ENCODE measurements around the gene WWTR1. TPM values are rescaled to one million over a fixed set of nuclear protein-coding genes. Genes with fewer than 3 reads are reported as not detected.

WWTR1 gene
- total RNA-seq, 1 experiment from 2014 or later: 24.4 TPM

DNA sequence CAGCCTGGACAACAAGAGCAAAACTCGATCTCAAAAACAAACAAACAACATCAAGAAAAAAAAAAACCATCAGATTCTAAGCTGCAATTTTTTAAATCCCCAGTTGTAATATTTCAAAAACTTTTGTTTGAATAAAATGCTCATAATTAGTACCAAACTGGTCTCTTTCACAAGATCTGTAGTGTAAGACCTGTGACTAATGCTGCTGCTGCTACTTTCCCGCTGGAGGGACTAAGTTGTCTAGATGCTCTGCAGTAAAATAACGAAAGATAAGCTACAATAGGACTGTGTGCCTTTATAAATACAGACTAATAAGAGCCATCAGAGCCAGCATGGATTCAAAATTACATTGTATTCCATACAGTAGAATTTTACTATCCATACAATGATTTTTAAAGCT, 137.9 kb downstream of the WWTR1 start:
- peaks cover 0 to 20% (median 4%) of the 10 kb centered on the region in 3 experiments; a peak in 5 of 7 replicates for H3K36me3 Mint-ChIP-seq (ENCODE audit: insufficient read depth in 1 of 3, low read depth in 3 of 3)
- Histone ChIP-seq H2BK120ac (ENCODE audit: low read depth, low read length, poor library complexity, severe bottlenecking) (no peak overlapping the region), H3K9ac (ENCODE audit: extremely low read depth, insufficient read length, low read length) (no peak overlapping the region), H3K4ac (ENCODE audit: low read depth, low read length) (no peak overlapping the region), H3K27me3 (ENCODE audit: insufficient read depth, low read length) (no peaks in the 10 kb centered on the region), H4K8ac (replicated peaks; ENCODE audit: insufficient read length, low read depth, low read length) (no peak overlapping the region), H3K14ac (ENCODE audit: insufficient read depth, low read length) (no peak overlapping the region), H3K4me2 (ENCODE audit: insufficient read depth, insufficient read length, low read length) (no peak overlapping the region), H3K4me1 (ENCODE audit: insufficient read depth, low read length) (no peaks in the 10 kb centered on the region), H4K20me1 (ENCODE audit: control insufficient read depth, insufficient read depth, insufficient read length) (no peaks in the 10 kb centered on the region), H2AK5ac (ENCODE audit: insufficient read length, low read length) (no peak overlapping the region), H3K23me2 (ENCODE audit: insufficient read length, low read depth, low read length, poor library complexity, severe bottlenecking) (no peaks in the 10 kb centered on the region), H3K79me2 (ENCODE audit: insufficient read depth, low read length) (no peaks in the 10 kb centered on the region), H2BK20ac (ENCODE audit: low read depth, low read length, poor library complexity, severe bottlenecking) (no peak overlapping the region), H3K9me3 (ENCODE audit: control insufficient read depth, low read depth, low read length) (no peaks in the 10 kb centered on the region), H3T11ph (ENCODE audit: low read length) (no peak overlapping the region), H2BK5ac (ENCODE audit: insufficient read length, low read length) (no peak overlapping the region), H3K79me1 (ENCODE audit: insufficient read depth, low read depth, low read length, poor library complexity, severe bottlenecking) (no peaks in the 10 kb centered on the region), H4K5ac (ENCODE audit: insufficient read length, low read depth, low read length) (no peak overlapping the region), H3K23ac (ENCODE audit: insufficient read length, low read depth, low read length) (no peak overlapping the region), H3K18ac (ENCODE audit: insufficient read length, low read depth, low read length) (no peak overlapping the region), H2AFZ (ENCODE audit: low read length) (no peak overlapping the region), H4K91ac (ENCODE audit: insufficient read length, low read depth, low read length) (no peak overlapping the region), H3K56ac (ENCODE audit: insufficient read length, low read depth, low read length) (no peak overlapping the region), H2BK12ac (ENCODE audit: insufficient read length, low read depth, low read length) (no peak overlapping the region), H2BK15ac (ENCODE audit: low read depth, low read length) (no peak overlapping the region), H3K27ac (ENCODE audit: insufficient read length, low read depth, low read length) (no peak overlapping the region)
- no peak overlapping the region; a peak in 1 of 7 replicates for H3K27ac Mint-ChIP-seq
- TF ChIP-seq, protein P1, sequence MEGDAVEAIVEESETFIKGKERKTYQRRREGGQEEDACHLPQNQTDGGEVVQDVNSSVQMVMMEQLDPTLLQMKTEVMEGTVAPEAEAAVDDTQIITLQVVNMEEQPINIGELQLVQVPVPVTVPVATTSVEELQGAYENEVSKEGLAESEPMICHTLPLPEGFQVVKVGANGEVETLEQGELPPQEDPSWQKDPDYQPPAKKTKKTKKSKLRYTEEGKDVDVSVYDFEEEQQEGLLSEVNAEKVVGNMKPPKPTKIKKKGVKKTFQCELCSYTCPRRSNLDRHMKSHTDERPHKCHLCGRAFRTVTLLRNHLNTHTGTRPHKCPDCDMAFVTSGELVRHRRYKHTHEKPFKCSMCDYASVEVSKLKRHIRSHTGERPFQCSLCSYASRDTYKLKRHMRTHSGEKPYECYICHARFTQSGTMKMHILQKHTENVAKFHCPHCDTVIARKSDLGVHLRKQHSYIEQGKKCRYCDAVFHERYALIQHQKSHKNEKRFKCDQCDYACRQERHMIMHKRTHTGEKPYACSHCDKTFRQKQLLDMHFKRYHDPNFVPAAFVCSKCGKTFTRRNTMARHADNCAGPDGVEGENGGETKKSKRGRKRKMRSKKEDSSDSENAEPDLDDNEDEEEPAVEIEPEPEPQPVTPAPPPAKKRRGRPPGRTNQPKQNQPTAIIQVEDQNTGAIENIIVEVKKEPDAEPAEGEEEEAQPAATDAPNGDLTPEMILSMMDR (conservative IDR thresholded peaks at IDR 0.05): no peak
- DNase-seq: no peak
- H3K4me3 Mint-ChIP-seq: no peak overlapping the region
- no peaks in the 10 kb centered on the region for H3K9me3 Mint-ChIP-seq
- H3K27me3 Mint-ChIP-seq (ENCODE audit: low read depth): no peaks in the 10 kb centered on the region
- no peaks in the 10 kb centered on the region for H3K4me1 Mint-ChIP-seq
- no CpG with 5 or more reads among the region's 3 CpGs for WGBS (ENCODE audit: extremely low coverage, insufficient read length, low lambda C conversion rate)
